HG03521 (cell line): ENCODE measurements around the gene TMEM250.
"Not testable (repeated sequence)": the region's sequence is repeated elsewhere in the genome, so short reads cannot be mapped to it uniquely, and the experiment has no call there.

Experiments
- ATAC-seq: cut with Tn5 transposase; IDR thresholded peaks from one replicate; pipeline ENCODE4 v1.9.1; 2021; ENCODE audit warnings: mild to moderate bottlenecking, moderate library complexity; ENCODE audit not compliant: unreplicated experiment

The TMEM250 gene

GRCh38 chr9:136114610-136115009 lies 4.1 kb downstream of the TMEM250 start:
- ATAC-seq, result no peak

- ATAC-seq, result no peak
These were observed 6.1 kb downstream of the TMEM250 start for GRCh38 chr9:136112541-136112940.

GRCh38 chr9:136111910-136112309 lies 6.8 kb downstream of the TMEM250 start:
- ATAC-seq, result no peak

- no peak for ATAC-seq
These were observed 7.5 kb downstream of the TMEM250 start for GRCh38 chr9:136111190-136111589.

GRCh38 chr9:136110082-136111061 lies 8.3 kb downstream of the TMEM250 start:
- no peak for ATAC-seq

GRCh38 chr9:136109351-136110081 lies 9.2 kb downstream of the TMEM250 start:
- ATAC-seq, result peak; percentile 81

- no peak for ATAC-seq
These were observed 9.9 kb downstream of the TMEM250 start for GRCh38 chr9:136108648-136109266.

- no peak for ATAC-seq
These were observed 10.6 kb downstream of the TMEM250 start for GRCh38 chr9:136107953-136108647.

GRCh38 chr9:136107155-136107952 lies 11.3 kb downstream of the TMEM250 start:
- ATAC-seq, result no peak

GRCh38 chr9:136105398-136106135 lies 13.1 kb downstream of the TMEM250 start:
- no peak for ATAC-seq

- no peak for ATAC-seq
These were observed 13.8 kb downstream of the TMEM250 start for GRCh38 chr9:136104916-136105315.

- no peak for ATAC-seq
These were observed 14.2 kb downstream of the TMEM250 start for GRCh38 chr9:136104488-136104800.

GRCh38 chr9:136103651-136104487 lies 14.8 kb downstream of the TMEM250 start:
- no peak for ATAC-seq

GRCh38 chr9:136101615-136102074 lies 17.0 kb downstream of the TMEM250 start:
- not testable (repeated sequence) for ATAC-seq

GRCh38 chr9:136100700-136101614 lies 17.7 kb downstream of the TMEM250 start:
- ATAC-seq, result no peak

GRCh38 chr9:136099542-136099941 lies 19.1 kb downstream of the TMEM250 start:
- ATAC-seq, result no peak

- ATAC-seq, result no peak
These were observed 19.8 kb downstream of the TMEM250 start for GRCh38 chr9:136098844-136099243.
